Adrenal gland (tissue), 5 donors: ENCODE results near the gene RAP1A.

ENCODE experiments used
- CTCF ChIP-seq, 6 experiments: fragments of 450-650 bp in 4 of 6; fragments of 200-600 bp in 2 of 6; sonication (generic) in 1 of 6; IDR thresholded peaks; 1 replicate in 5 of 6; 2 replicates in 1 of 6; pipeline versions ENCODE4 v1.5.1 to v1.8.0; 2016 to 2021; ENCODE audit warnings: antibody characterized with exemption in 6 of 6, mild to moderate bottlenecking in 2 of 6, moderate library complexity in 1 of 6
- POLR2A ChIP-seq, 2 donors: fragments of 450-650 bp; IDR thresholded peaks; one replicate each; pipeline ENCODE4 v1.6.1; 2017; ENCODE audit warnings: antibody characterized with exemption in 2 of 2, mild to moderate bottlenecking in 2 of 2, moderate library complexity in 1 of 2
- donor health status: DM: no; HTN: no; CAD: no.

GRCh38 chr1:111758373-111758772 is 138.8 kb downstream of the RAP1A start:
- no peak for TF ChIP-seq POLR2A (IDR thresholded peaks at IDR 0.05)
- no peak for TF ChIP-seq CTCF (IDR thresholded peaks at IDR 0.05)
